Duodenal mucosa (tissue), 2 donors: ENCODE data around the gene ITIH3.

ENCODE experiments used
- H3K27ac ChIP-seq: one replicate; pipeline ENCODE4 v1.7.0; 2013; ENCODE audit warnings: low read depth, low read length
- H3K27me3 ChIP-seq, 2 donors: one replicate each; pipeline ENCODE4 v1.7.0; 2013; ENCODE audit warnings: low read length in 2 of 2, control low read depth in 1 of 2; ENCODE audit not compliant: insufficient read depth in 2 of 2, control insufficient read depth in 1 of 2
- H3K36me3 ChIP-seq, 2 donors: one replicate each; pipeline ENCODE4 v1.7.0; 2013; ENCODE audit warnings: low read length in 2 of 2, control low read depth in 1 of 2; ENCODE audit not compliant: insufficient read depth in 2 of 2, control insufficient read depth in 1 of 2
- H3K4me1 ChIP-seq, 2 donors: one replicate each; pipeline ENCODE4 v1.7.0; 2013; ENCODE audit warnings: low read length in 2 of 2, control low read depth in 1 of 2; ENCODE audit not compliant: insufficient read depth in 2 of 2, control insufficient read depth in 1 of 2
- H3K4me3 ChIP-seq, 2 donors: one replicate each; pipeline ENCODE4 v1.7.0; 2013; ENCODE audit warnings: low read length in 2 of 2, low read depth in 1 of 2
- H3K9ac ChIP-seq, 2 donors: one replicate each; pipeline ENCODE4 v1.7.0; 2013; ENCODE audit warnings: low read length in 2 of 2, low read depth in 1 of 2
- H3K9me3 ChIP-seq, 2 donors: one replicate each; pipeline ENCODE4 v1.7.0; 2013; ENCODE audit warnings: low read length in 2 of 2, control low read depth in 1 of 2; ENCODE audit not compliant: control insufficient read depth in 1 of 2

The ITIH3 gene

DNA sequence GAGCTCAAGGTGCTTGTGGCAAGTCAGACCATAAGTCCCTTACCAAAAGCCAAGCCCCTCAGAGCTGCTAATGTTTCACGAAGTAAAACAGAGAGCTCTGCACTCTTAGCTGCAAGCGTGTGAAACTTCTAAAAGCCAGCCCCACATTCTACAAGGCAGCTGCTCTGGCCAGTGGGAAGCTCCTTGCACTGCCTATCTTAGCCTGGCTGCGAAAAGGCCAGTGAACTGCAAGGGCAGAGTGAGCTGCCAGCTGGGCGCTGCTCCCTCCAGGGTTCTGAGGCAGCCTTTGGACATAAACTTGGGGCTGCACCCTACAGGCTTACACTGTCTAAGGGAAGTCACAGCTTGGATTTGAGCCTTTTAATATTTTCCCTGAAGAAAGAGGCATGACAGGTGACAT is 42.4 kb downstream of the ITIH3 start:
- Histone ChIP-seq H3K36me3 (peaks cover 0 to 19% of the 10 kb centered on the region in 2 donors), H3K4me1 (peaks cover 0 to under 1% of the 10 kb centered on the region in 2 donors), H3K4me3 (no peak overlapping the region), H3K27ac (no peak overlapping the region), H3K27me3 (no peaks in the 10 kb centered on the region), H3K9ac (no peak overlapping the region), H3K9me3 (no peaks in the 10 kb centered on the region)

DNA sequence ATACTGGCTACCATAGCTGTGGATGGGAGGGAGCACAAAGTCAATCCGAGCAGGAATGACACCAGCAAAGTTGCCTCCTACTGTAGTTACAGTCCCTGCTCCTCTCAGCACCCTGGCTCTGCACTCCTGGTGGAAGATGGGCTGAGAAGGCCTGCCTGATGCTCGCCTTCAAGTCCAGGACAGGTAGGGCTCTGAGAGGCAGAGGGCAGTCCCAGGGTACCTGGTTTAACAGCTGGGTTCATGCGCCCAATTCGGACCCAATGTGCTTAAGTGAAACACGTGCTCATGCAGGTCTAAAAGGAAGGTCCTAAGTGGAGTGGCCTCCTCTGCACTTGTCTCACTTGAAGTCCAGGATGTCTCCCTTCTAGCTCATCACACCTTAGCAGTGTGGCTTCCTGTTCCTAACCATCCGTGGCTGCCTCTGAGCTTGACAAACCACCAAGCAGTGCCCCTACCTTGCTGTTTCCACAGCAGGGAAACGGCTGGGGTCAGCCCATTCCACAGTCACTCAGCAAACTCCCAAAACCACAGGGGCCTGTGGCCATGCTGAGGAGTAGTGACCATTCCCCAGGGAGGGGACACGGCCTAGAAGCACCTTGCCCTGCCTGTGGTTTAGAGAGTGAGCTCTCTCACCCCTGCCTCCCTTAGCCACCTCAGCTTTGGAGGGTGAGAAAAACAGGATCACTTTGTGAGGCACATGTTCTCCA is 44.1 kb downstream of the ITIH3 start:
- Histone ChIP-seq H3K4me3 (no peak overlapping the region), H3K27ac (no peak overlapping the region), H3K4me1 (no peaks in the 10 kb centered on the region), H3K36me3 (peaks cover 0 to 27% of the 10 kb centered on the region in 2 donors), H3K9ac (no peak overlapping the region), H3K9me3 (no peaks in the 10 kb centered on the region), H3K27me3 (no peaks in the 10 kb centered on the region)

DNA sequence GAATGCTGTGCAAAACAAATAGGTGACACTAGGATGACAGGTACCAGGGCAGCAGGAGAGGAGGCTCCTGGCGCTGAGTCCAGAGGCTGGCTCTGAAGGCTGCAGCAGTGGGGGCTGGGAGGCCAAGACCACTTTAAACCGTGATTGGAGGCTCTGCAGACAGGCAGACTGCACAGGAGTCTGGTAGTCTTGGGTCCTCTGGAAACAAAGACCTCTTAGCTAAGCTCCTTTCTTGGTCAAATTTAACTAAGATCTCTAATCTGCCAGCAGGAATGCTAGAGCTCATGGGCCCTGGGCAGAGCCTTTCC is 44.6 kb downstream of the ITIH3 start:
- H3K9me3 ChIP-seq: no peaks in the 10 kb centered on the region
- peaks cover 0 to 27% of the 10 kb centered on the region in 2 donors for H3K36me3 ChIP-seq
- no peaks in the 10 kb centered on the region for H3K27me3 ChIP-seq
- H3K4me1 ChIP-seq: no peaks in the 10 kb centered on the region
- no peak overlapping the region for H3K9ac ChIP-seq
- H3K27ac ChIP-seq: no peak overlapping the region
- no peak overlapping the region for H3K4me3 ChIP-seq

DNA sequence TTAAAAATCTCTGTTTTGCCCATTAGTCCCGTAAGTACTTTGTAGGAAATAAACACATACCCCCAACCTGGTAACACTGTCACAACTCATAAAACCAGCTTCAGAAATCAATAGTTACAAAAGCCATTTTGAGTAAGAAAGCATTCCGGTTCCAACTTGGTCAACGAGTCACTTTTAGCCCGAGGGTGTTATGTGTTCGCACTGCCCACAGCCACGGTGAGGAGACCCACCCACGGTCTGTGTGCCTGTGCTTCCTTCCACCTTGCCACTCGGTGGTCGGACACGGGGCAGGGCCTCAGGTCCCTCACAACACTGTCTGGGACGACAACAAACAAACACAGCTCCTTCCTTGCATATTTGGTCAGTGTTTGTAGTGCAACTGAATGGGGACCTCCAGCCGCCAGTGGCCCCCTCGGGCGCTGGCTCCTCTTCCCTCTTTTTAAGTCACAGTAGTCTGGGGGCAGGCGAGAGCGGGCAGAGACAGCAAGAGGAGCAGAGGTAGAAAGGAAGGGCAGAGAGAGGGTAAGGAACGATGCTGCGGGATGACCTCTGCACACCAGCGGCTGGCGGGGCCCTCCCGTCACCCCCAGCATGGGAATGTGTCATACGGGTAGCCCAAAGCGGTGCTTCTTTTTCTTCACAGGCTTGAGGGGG is 45.4 kb downstream of the ITIH3 start:
- Histone ChIP-seq H3K4me1 (no peaks in the 10 kb centered on the region), H3K4me3 (no peak overlapping the region), H3K36me3 (peaks cover 0 to 27% of the 10 kb centered on the region in 2 donors), H3K9ac (no peak overlapping the region), H3K27ac (no peak overlapping the region), H3K27me3 (no peaks in the 10 kb centered on the region), H3K9me3 (no peaks in the 10 kb centered on the region)

DNA sequence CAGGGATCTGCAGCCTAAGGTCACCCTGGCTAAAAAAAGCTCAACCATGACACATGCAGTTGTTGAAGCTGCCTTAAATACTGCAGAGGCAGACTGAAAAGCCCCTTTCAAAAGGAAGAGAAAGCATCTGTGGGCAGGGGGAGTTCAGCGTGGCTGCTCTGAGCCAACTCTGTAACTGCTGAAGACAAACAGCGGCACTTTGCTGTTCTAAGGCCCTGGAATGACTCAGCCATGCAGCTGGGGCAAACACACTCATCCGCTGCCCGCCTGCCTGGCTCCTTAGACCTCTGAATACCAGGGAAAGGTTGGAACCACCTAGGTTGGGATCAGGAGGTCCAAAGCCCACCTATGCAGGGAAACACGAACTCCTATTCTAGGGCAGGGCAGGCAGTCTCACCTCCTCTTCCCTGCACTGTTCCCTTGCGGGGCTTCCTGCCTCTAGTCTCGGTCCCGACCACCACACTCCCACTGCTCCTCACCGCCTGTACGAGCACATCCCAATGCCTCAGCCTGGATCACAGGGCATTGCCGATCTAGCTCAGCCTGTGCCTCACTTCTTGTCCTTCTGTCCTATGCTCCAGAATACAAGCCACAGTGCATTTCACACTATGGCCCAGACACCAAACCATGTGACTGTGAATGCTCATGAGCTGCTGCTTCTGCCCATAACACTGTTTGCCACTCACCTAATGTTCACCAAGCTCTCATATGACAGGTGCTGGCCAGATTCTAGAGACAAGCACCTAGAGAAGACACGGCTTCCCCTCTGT is 46.8 kb downstream of the ITIH3 start:
- Histone ChIP-seq H3K4me3 (no peak overlapping the region), H3K9ac (no peak overlapping the region), H3K27ac (no peak overlapping the region), H3K27me3 (no peaks in the 10 kb centered on the region), H3K9me3 (no peaks in the 10 kb centered on the region), H3K4me1 (peaks cover 0 to 6% of the 10 kb centered on the region in 2 donors), H3K36me3 (peaks cover 0 to 24% of the 10 kb centered on the region in 2 donors)

DNA sequence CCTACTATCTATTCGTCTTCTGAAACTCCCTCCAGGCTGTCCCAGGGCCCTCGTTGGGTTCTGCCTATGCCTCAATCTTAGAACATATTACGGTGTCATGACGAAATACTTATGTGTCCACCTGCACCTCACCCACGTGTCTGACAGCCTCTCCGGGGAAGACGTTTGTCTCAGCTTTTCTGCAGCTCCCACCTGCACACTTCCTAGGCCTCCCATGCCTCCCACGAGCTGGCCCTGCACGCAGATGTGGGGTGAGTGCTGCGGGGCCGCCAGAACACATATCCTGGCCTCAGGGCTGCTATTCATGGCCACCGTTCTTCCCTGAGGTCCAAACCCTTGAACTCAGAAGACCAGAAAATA is 47.4 kb downstream of the ITIH3 start:
- H3K36me3 ChIP-seq: peaks cover 0 to 24% of the 10 kb centered on the region in 2 donors

DNA sequence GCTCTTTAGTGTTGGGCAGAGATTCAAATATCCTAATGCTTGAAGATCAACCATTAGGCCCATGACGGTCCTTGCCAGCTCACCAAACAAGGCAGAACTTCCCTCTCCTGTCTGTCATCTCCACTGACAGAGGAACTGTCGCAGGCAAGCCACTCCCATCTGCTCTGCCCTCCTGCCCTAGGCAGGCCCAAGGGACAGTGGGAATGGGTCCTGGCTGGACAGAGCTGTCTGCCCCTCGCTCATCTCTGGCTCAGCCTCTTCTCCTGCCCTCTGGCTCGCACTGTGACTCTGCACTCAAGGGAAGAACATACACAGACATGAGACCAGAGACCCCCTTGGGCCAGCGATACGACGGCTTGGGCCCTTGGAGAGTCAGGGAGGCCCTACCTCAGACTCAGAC is 47.8 kb downstream of the ITIH3 start:
- H3K27ac ChIP-seq: no peak overlapping the region
- peaks cover 0 to 6% of the 10 kb centered on the region in 2 donors for H3K4me1 ChIP-seq
- H3K9me3 ChIP-seq: no peaks in the 10 kb centered on the region
- no peak overlapping the region for H3K9ac ChIP-seq
- no peaks in the 10 kb centered on the region for H3K27me3 ChIP-seq
- no peak overlapping the region for H3K4me3 ChIP-seq
- peaks cover 0 to 24% of the 10 kb centered on the region in 2 donors for H3K36me3 ChIP-seq

More for the DNA sequence above, 47.4 kb downstream of the ITIH3 start:
- no peaks in the 10 kb centered on the region for H3K27me3 ChIP-seq
- H3K9me3 ChIP-seq: no peaks in the 10 kb centered on the region
- peaks cover 0 to 6% of the 10 kb centered on the region in 2 donors for H3K4me1 ChIP-seq
- no peak overlapping the region for H3K9ac ChIP-seq
- no peak overlapping the region for H3K27ac ChIP-seq
- H3K4me3 ChIP-seq: no peak overlapping the region

DNA sequence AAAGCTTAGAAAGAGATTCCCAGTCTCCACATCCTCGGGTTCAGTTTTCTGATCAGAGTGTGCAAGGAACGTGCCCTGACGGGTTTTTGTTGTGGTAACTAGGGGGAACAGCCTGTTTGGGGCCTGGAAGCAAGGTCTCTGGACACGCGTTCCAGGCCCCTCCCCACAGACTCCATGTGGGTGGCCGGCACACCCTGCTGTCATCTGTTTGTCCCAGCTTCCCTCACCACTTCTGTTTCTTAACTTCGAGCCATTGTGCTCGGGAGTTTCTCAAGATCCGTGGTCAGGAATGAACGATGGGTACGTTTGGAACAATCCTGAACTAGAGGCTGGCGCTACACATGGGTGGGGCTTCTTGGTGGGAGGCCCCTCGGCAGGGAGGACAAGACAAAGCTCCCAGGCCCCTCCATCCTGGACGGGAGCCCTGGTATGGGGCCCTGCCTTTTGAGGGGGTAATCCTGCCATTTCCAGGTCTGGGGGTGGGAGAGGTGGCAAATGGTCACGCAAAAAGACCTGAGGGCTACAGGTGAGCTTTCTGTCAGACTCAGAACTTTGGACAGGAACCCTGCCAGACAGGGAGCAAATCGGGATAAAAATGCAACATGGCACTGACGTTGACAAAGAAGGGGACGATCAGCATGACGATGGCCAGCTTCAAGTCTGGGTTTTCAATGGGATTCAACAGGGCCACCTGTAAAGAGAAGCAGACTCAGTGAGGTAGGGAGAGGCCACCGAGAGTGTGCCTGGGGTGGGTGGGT is 48.7 kb downstream of the ITIH3 start:
- Histone ChIP-seq H3K9ac (no peak overlapping the region), H3K27ac (no peak overlapping the region), H3K36me3 (peaks cover 3 to 26% of the 10 kb centered on the region in 2 donors)

DNA sequence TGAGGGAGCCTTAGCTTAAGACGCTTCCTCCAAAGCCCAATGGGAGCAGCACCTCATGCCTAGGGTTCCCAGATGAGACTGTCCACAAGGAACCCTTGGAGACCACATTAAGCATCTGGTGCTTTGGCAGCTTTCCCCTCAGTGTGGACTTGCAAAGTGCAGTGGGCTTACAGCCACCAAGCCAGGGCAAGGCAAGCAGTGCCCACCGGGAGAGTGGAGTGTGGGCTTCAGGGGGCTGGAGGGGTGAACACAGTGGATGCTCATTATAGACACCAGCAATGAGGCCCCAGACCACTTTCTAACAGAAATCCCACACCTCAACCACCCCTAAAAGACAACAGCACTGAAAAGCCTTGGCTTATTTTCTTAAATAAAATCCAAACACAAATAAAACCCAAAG is 49.3 kb downstream of the ITIH3 start:
- no peak overlapping the region for H3K4me3 ChIP-seq
- H3K27me3 ChIP-seq: no peaks in the 10 kb centered on the region
- H3K36me3 ChIP-seq: peaks cover 3 to 32% of the 10 kb centered on the region in 2 donors
- H3K4me1 ChIP-seq: peaks cover 0 to 6% of the 10 kb centered on the region in 2 donors
- no peak overlapping the region for H3K9ac ChIP-seq
- H3K27ac ChIP-seq: no peak overlapping the region
- H3K9me3 ChIP-seq: no peaks in the 10 kb centered on the region

More for the DNA sequence above, 48.7 kb downstream of the ITIH3 start:
- H3K4me3 ChIP-seq: no peak overlapping the region
- peaks cover 0 to 6% of the 10 kb centered on the region in 2 donors for H3K4me1 ChIP-seq
- H3K27me3 ChIP-seq: no peaks in the 10 kb centered on the region
- H3K9me3 ChIP-seq: no peaks in the 10 kb centered on the region
